ENCODE measurements around the gene IGF2BP1.
"Not testable (repeated sequence)": the region's sequence is repeated elsewhere in the genome, so short reads cannot be mapped to it uniquely, and the experiment has no call there.

Gene IGF2BP1

DNA sequence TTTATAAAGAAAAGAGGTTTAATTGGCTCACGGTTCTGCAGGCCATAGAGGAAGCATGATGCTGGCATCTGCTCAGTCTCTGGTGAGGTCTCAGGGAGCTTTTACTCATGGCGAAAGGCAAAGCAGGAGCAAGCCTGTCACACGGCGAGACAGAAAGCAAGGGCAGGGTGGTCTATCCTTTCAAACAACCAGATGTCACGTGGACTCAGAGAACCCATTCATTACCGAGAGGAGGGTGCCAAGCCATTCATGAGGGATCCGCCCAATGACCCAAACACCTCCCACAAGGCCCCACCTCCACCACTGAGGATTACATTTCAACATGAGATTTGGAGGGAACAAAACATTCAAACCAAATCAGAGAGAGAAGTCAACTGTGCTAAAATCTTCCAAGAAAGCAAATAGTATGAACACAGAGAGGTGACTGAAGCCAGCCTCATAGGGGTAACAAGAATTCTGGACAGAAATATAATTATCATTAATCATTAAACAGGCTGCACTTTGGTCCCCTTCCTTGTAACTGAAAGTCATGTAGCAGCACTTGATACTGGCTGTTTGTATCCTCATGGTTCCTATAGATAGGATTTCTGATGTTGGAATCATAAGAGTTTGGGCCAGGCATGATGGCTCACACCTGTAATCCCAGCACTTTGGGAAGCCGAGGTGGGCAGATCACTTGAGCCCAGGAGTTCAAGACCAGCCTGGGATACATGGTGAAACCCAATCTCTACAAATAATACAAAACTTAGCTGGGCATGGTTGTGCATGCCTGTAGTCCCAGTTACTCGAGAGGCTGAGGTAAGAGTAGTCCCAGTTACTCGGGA is 82.9 kb downstream of the IGF2BP1 start:
- Histone ChIP-seq H3K36me3 (ENCODE audit: control insufficient read depth, insufficient read depth, low read length) (no peaks in the 10 kb centered on the region), H3K27ac (ENCODE audit: low read depth, low read length, severe bottlenecking) (no peak overlapping the region), H3K4me1 (ENCODE audit: control insufficient read depth, insufficient read depth, low read length, poor library complexity, severe bottlenecking) (peaks cover 15% of the 10 kb centered on the region), H3K9me3 (ENCODE audit: control insufficient read depth, low read length) (peaks cover 10% of the 10 kb centered on the region), H3K4me3 (ENCODE audit: extremely low read depth, insufficient read depth, low read length, poor library complexity, severe bottlenecking) (no peak overlapping the region)
- 85 to 95% methylated on average over 6 to 10 of the region's 10 CpGs for WGBS, 2 experiments (ENCODE audit: insufficient coverage in 2 of 2)

DNA sequence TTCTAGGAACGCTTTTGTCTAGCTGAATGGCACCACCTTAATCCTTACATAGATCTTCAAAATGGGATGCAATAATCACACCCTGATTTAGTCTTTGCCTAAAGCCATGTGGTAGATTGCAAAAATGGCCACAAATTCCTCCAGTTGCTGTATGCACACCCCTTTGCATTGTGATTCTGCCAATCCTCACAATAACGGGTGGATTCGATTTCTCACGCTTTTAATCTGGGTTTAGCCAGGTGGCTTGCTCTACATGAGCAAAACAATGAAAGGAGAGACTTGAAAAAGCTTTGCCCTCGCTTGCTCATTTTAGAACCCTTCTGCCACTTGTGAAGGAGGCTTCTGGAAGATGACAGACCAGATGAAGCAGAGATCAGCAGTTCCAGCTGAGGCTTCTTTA is 85.0 kb downstream of the IGF2BP1 start:
- no peak overlapping the region for H3K4me3 ChIP-seq (ENCODE audit: extremely low read depth, insufficient read depth, low read length, poor library complexity, severe bottlenecking)
- H3K27ac ChIP-seq (ENCODE audit: low read depth, low read length, severe bottlenecking) = no peak overlapping the region
- H3K4me1 ChIP-seq (ENCODE audit: control insufficient read depth, insufficient read depth, low read length, poor library complexity, severe bottlenecking) = peaks cover 5% of the 10 kb centered on the region
- H3K36me3 ChIP-seq (ENCODE audit: control insufficient read depth, insufficient read depth, low read length) = no peaks in the 10 kb centered on the region
- H3K9me3 ChIP-seq (ENCODE audit: control insufficient read depth, low read length) = peaks cover 10% of the 10 kb centered on the region
- 86 to 97% methylated on average over 4 to 5 of the region's 5 CpGs for WGBS, 2 experiments (ENCODE audit: insufficient coverage in 2 of 2)

- 80 to 83% methylated on average over 1 of the region's 2 CpGs for WGBS, 2 experiments (ENCODE audit: insufficient coverage in 2 of 2)
- H3K27ac ChIP-seq (ENCODE audit: low read depth, low read length, severe bottlenecking); H3K4me3 ChIP-seq (ENCODE audit: extremely low read depth, insufficient read depth, low read length, poor library complexity, severe bottlenecking); H3K36me3 ChIP-seq (ENCODE audit: control insufficient read depth, insufficient read depth, low read length); H3K4me1 ChIP-seq (ENCODE audit: control insufficient read depth, insufficient read depth, low read length, poor library complexity, severe bottlenecking); H3K9me3 ChIP-seq (ENCODE audit: control insufficient read depth, low read length): not testable (repeated sequence)
Observed at GRCh38 chr17:49085046-49085445, 87.9 kb downstream of the IGF2BP1 start.

DNA sequence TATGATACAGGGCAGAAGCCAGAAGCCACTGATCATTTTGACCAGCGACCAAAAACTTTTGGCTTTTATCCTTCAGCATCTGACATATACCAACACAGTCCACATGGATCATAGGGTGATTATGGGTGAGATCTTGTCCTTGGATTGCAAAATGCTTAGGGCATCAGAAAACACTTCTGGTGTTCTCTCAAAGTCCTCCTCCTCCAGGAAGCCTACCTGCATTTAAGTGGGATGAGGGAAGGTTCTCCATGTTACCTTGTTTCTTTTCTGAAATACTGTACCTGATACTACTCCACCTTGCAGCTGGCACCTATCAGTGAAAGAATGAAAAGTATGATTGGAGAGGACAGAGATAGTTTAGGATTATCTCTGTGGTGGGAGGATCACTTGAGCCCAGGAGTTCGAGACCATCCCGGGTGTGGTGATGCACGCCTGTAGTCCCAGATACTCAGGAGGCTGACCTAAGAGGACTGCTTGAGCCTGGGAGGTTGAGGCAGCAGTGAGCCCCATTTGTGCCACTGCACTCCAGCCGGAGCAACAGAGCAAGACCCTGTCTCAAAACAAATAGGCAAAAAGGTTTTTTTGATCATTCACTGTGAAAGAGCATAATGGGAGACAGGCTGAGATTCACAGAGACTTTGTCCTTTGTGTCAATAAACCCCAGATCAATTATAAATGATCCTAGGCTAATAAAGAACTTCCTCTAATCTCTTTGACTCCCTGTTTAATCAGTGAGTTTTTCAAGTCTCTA is 88.6 kb downstream of the IGF2BP1 start:
- no peak overlapping the region for H3K27ac ChIP-seq (ENCODE audit: low read depth, low read length, severe bottlenecking)
- H3K36me3 ChIP-seq (ENCODE audit: control insufficient read depth, insufficient read depth, low read length) = no peaks in the 10 kb centered on the region
- H3K9me3 ChIP-seq (ENCODE audit: control insufficient read depth, low read length) = no peaks in the 10 kb centered on the region
- WGBS, 2 experiments (ENCODE audit: insufficient coverage in 2 of 2) = 86 to 98% methylated on average over 4 of the region's 5 CpGs
- H3K4me1 ChIP-seq (ENCODE audit: control insufficient read depth, insufficient read depth, low read length, poor library complexity, severe bottlenecking) = no peaks in the 10 kb centered on the region
- H3K4me3 ChIP-seq (ENCODE audit: extremely low read depth, insufficient read depth, low read length, poor library complexity, severe bottlenecking) = no peak overlapping the region

DNA sequence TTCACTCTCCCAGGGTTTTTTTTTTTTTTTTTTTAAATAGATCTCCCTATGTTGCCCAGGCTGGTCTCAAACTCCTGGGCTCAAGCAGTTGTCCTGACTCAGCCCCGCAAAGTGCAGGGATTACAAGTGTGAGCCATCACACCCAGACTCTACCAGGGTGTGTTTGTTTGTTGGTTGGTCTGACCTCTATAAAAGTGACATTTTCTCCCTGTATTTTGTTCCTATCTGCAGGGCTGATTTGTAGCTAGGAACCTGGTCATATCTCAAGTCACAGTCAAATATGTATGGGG is 89.1 kb downstream of the IGF2BP1 start:
- Histone ChIP-seq H3K4me1 (ENCODE audit: control insufficient read depth, insufficient read depth, low read length, poor library complexity, severe bottlenecking) (no peaks in the 10 kb centered on the region), H3K27ac (ENCODE audit: low read depth, low read length, severe bottlenecking) (no peak overlapping the region), H3K4me3 (ENCODE audit: extremely low read depth, insufficient read depth, low read length, poor library complexity, severe bottlenecking) (no peak overlapping the region), H3K36me3 (ENCODE audit: control insufficient read depth, insufficient read depth, low read length) (no peaks in the 10 kb centered on the region), H3K9me3 (ENCODE audit: control insufficient read depth, low read length) (no peaks in the 10 kb centered on the region)
- WGBS, 2 experiments (ENCODE audit: insufficient coverage in 2 of 2) = no CpG with 5 or more reads among the region's 1 CpG

DNA sequence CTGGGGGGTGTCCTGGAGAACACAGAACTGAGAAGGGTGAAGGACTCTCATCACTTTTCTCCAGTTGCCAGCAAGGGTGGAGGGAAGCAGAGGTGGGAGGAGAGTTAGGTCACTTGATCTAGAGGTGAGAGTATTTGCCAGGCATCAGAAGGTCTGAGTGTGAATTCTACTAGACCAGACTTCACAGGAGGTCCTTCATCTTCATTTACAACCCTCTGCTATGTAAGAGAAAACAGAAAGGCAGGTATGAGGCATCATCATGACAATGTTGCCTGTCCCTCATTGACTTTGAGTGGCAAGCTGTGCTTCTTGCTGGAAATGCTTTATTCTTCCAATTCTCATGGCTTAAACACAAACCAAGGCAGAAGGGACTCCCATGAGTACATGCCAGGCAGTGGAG is 89.5 kb downstream of the IGF2BP1 start:
- H3K4me1 ChIP-seq (ENCODE audit: control insufficient read depth, insufficient read depth, low read length, poor library complexity, severe bottlenecking) = no peaks in the 10 kb centered on the region
- H3K36me3 ChIP-seq (ENCODE audit: control insufficient read depth, insufficient read depth, low read length) = no peaks in the 10 kb centered on the region
- no peaks in the 10 kb centered on the region for H3K9me3 ChIP-seq (ENCODE audit: control insufficient read depth, low read length)
- H3K27ac ChIP-seq (ENCODE audit: low read depth, low read length, severe bottlenecking) = no peak overlapping the region
- no peak overlapping the region for H3K4me3 ChIP-seq (ENCODE audit: extremely low read depth, insufficient read depth, low read length, poor library complexity, severe bottlenecking)

DNA sequence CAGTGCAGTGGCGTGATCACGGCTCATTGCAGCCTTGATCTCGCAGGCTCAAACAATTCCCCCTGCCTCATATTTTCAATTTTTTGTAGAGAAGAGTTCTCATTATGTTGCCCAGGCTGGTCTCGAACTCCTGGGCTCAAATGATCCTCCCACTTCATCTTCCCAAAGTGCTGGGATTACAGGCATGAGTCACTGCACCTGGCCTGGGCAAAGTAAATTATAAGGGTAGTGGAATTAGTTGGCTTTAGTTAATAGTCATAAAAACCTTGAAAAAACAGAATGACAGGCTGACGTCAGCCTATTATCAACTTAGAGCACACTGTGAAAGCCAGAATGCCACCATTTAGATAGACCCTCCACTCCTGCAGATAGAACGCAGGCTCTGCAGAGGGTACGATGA is 91.9 kb downstream of the IGF2BP1 start:
- Histone ChIP-seq H3K36me3 (ENCODE audit: control insufficient read depth, insufficient read depth, low read length) (no peaks in the 10 kb centered on the region), H3K9me3 (ENCODE audit: control insufficient read depth, low read length) (no peaks in the 10 kb centered on the region), H3K27ac (ENCODE audit: low read depth, low read length, severe bottlenecking) (no peak overlapping the region), H3K4me1 (ENCODE audit: control insufficient read depth, insufficient read depth, low read length, poor library complexity, severe bottlenecking) (no peaks in the 10 kb centered on the region), H3K4me3 (ENCODE audit: extremely low read depth, insufficient read depth, low read length, poor library complexity, severe bottlenecking) (no peak overlapping the region)
- 94 to 98% methylated on average over 6 of the region's 7 CpGs for WGBS, 2 experiments (ENCODE audit: insufficient coverage in 2 of 2)

GRCh38 chr17:49090878-49091594 is 93.9 kb downstream of the IGF2BP1 start:
- Histone ChIP-seq H3K36me3 (ENCODE audit: control insufficient read depth, insufficient read depth, low read length) (no peaks in the 10 kb centered on the region), H3K4me1 (ENCODE audit: control insufficient read depth, insufficient read depth, low read length, poor library complexity, severe bottlenecking) (no peaks in the 10 kb centered on the region), H3K4me3 (ENCODE audit: extremely low read depth, insufficient read depth, low read length, poor library complexity, severe bottlenecking) (no peak overlapping the region), H3K27ac (ENCODE audit: low read depth, low read length, severe bottlenecking) (no peak overlapping the region), H3K9me3 (ENCODE audit: control insufficient read depth, low read length) (no peaks in the 10 kb centered on the region)
- 82 to 96% methylated on average over 7 to 8 of the region's 10 CpGs for WGBS, 2 experiments (ENCODE audit: insufficient coverage in 2 of 2)

GRCh38 chr17:49093131-49093530 is 95.9 kb downstream of the IGF2BP1 start:
- Histone ChIP-seq H3K4me1 (ENCODE audit: control insufficient read depth, insufficient read depth, low read length, poor library complexity, severe bottlenecking) (no peaks in the 10 kb centered on the region), H3K4me3 (ENCODE audit: extremely low read depth, insufficient read depth, low read length, poor library complexity, severe bottlenecking) (no peak overlapping the region), H3K27ac (ENCODE audit: low read depth, low read length, severe bottlenecking) (no peak overlapping the region), H3K36me3 (ENCODE audit: control insufficient read depth, insufficient read depth, low read length) (no peaks in the 10 kb centered on the region), H3K9me3 (ENCODE audit: control insufficient read depth, low read length) (no peaks in the 10 kb centered on the region)
- WGBS, 2 experiments (ENCODE audit: insufficient coverage in 2 of 2) = 91 to 100% methylated on average over 3 to 4 of the region's 10 CpGs

DNA sequence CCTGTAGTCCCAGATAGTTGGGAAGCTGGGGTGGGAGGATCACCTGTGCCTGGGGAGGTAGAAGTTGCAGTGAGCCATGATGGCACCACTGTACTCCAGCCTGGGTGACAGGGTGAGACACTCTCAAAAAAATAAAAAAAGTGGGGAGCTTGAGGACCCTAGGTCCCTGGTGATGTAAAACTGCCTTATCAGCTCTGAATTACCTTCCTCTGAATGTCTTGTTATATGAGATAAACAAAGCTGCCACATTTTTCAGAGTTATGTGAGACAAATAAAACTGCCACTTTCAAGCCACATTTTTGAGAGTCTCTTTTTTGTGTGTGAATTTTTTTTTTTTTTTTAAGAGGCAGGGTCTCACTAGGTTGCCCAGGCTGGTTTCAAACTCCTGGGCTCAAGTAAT is 103.4 kb downstream of the IGF2BP1 start:
- H3K27ac ChIP-seq (ENCODE audit: low read depth, low read length, severe bottlenecking) = peak overlapping the region; percentile 72

GRCh38 chr17:49101054-49101534 is 103.9 kb downstream of the IGF2BP1 start:
- H3K36me3 ChIP-seq (ENCODE audit: control insufficient read depth, insufficient read depth, low read length) = no peaks in the 10 kb centered on the region
- H3K4me1 ChIP-seq (ENCODE audit: control insufficient read depth, insufficient read depth, low read length, poor library complexity, severe bottlenecking) = peaks cover 29% of the 10 kb centered on the region
- H3K4me3 ChIP-seq (ENCODE audit: extremely low read depth, insufficient read depth, low read length, poor library complexity, severe bottlenecking) = no peak overlapping the region
- H3K9me3 ChIP-seq (ENCODE audit: control insufficient read depth, low read length) = no peaks in the 10 kb centered on the region
- peak overlapping the region; percentile 72 for H3K27ac ChIP-seq (ENCODE audit: low read depth, low read length, severe bottlenecking)
- WGBS, 2 experiments (ENCODE audit: insufficient coverage in 2 of 2) = 72 to 87% methylated on average over 3 of the region's 4 CpGs

More for the DNA sequence above, 103.4 kb downstream of the IGF2BP1 start:
- H3K4me1 ChIP-seq (ENCODE audit: control insufficient read depth, insufficient read depth, low read length, poor library complexity, severe bottlenecking) = peaks cover 24% of the 10 kb centered on the region
- H3K36me3 ChIP-seq (ENCODE audit: control insufficient read depth, insufficient read depth, low read length) = no peaks in the 10 kb centered on the region
- H3K4me3 ChIP-seq (ENCODE audit: extremely low read depth, insufficient read depth, low read length, poor library complexity, severe bottlenecking) = no peak overlapping the region
- H3K9me3 ChIP-seq (ENCODE audit: control insufficient read depth, low read length) = no peaks in the 10 kb centered on the region

Data from mesodermal cell (in vitro differentiated cells).